ENCODE data around the gene MEF2C.

- TF ChIP-seq POLR2A (IDR thresholded peaks at IDR 0.05) (no peak), POLR2AphosphoS5 (IDR thresholded peaks at IDR 0.05) (no peak), CTCF (IDR thresholded peaks at IDR 0.05) (no peak), EP300 (IDR thresholded peaks at IDR 0.05) (no peak)
Measured at GRCh38 chr5:88671106-88671504, 211.9 kb downstream of the MEF2C start.

Data from sigmoid colon (tissue), 4 donors.